Stomach smooth muscle (tissue), 2 donors: ENCODE results near the gene GYS2.

Experiments used
- H3K27ac ChIP-seq: one replicate; pipeline ENCODE4 v1.7.0; 2013; ENCODE audit warnings: mild to moderate bottlenecking, low read length, inconsistent platforms
- H3K27me3 ChIP-seq, 2 donors: one replicate each; pipeline ENCODE4 v1.7.0; 2013; ENCODE audit warnings: low read length in 2 of 2; ENCODE audit not compliant: insufficient read depth in 2 of 2, control insufficient read depth in 1 of 2
- H3K36me3 ChIP-seq, 2 donors: one replicate each; pipeline ENCODE4 v1.7.0; 2013; ENCODE audit warnings: low read length in 2 of 2; ENCODE audit not compliant: control insufficient read depth in 2 of 2, insufficient read depth in 2 of 2
- H3K4me1 ChIP-seq: one replicate; pipeline ENCODE4 v1.7.0; 2013; ENCODE audit warnings: low read length; ENCODE audit not compliant: control insufficient read depth, insufficient read depth
- H3K4me3 ChIP-seq, 2 donors: one replicate each; pipeline ENCODE4 v1.7.0; 2013; ENCODE audit warnings: low read length in 2 of 2
- H3K9ac ChIP-seq, 2 donors: one replicate each; pipeline ENCODE4 v1.7.0; 2013; ENCODE audit warnings: low read length in 2 of 2, mild to moderate bottlenecking in 1 of 2
- H3K9me3 ChIP-seq, 2 donors: one replicate each; pipeline ENCODE4 v1.7.0; 2013; ENCODE audit warnings: low read length in 2 of 2; ENCODE audit not compliant: control insufficient read depth in 2 of 2
- donor health status: healthy.
- donor health status: Pancreatic carcinoma.

GYS2 gene

GRCh38 chr12:21558100-21558679, 46.5 kb downstream of the GYS2 start:
- Histone ChIP-seq H3K36me3 (no peaks in the 10 kb centered on the region), H3K9ac (no peak overlapping the region), H3K4me3 (no peak overlapping the region), H3K27ac (no peak overlapping the region), H3K9me3 (no peaks in the 10 kb centered on the region), H3K4me1 (no peaks in the 10 kb centered on the region), H3K27me3 (no peaks in the 10 kb centered on the region)

GRCh38 chr12:21553329-21553675, 51.3 kb downstream of the GYS2 start:
- Histone ChIP-seq H3K4me1 (no peaks in the 10 kb centered on the region), H3K27me3 (no peaks in the 10 kb centered on the region), H3K36me3 (no peaks in the 10 kb centered on the region), H3K27ac (no peak overlapping the region), H3K4me3 (no peak overlapping the region), H3K9me3 (no peaks in the 10 kb centered on the region), H3K9ac (no peak overlapping the region)

- H3K36me3 ChIP-seq: no peaks in the 10 kb centered on the region
- no peak overlapping the region for H3K4me3 ChIP-seq
- no peaks in the 10 kb centered on the region for H3K27me3 ChIP-seq
- no peaks in the 10 kb centered on the region for H3K4me1 ChIP-seq
- H3K9me3 ChIP-seq: no peaks in the 10 kb centered on the region
- H3K9ac ChIP-seq: no peak overlapping the region
- H3K27ac ChIP-seq: no peak overlapping the region
Observed at GRCh38 chr12:21552635-21553328, 51.9 kb downstream of the GYS2 start.

GRCh38 chr12:21551841-21552465, 52.7 kb downstream of the GYS2 start:
- H3K4me1 ChIP-seq: no peaks in the 10 kb centered on the region
- H3K36me3 ChIP-seq: no peaks in the 10 kb centered on the region
- no peaks in the 10 kb centered on the region for H3K9me3 ChIP-seq
- no peak overlapping the region for H3K9ac ChIP-seq
- no peak overlapping the region for H3K27ac ChIP-seq
- no peaks in the 10 kb centered on the region for H3K27me3 ChIP-seq
- peak overlapping the region; percentile 23 to 35 for H3K4me3 ChIP-seq

- Histone ChIP-seq H3K4me3 (no peak overlapping the region), H3K9ac (no peak overlapping the region), H3K27me3 (no peaks in the 10 kb centered on the region), H3K36me3 (no peaks in the 10 kb centered on the region), H3K4me1 (no peaks in the 10 kb centered on the region), H3K9me3 (no peaks in the 10 kb centered on the region), H3K27ac (no peak overlapping the region)
Observed at GRCh38 chr12:21547437-21547836, 57.2 kb downstream of the GYS2 start.

- no peak overlapping the region for H3K27ac ChIP-seq
- no peak overlapping the region for H3K4me3 ChIP-seq
- H3K4me1 ChIP-seq: no peaks in the 10 kb centered on the region
- H3K9me3 ChIP-seq: no peaks in the 10 kb centered on the region
- no peaks in the 10 kb centered on the region for H3K36me3 ChIP-seq
- no peak overlapping the region for H3K9ac ChIP-seq
- no peaks in the 10 kb centered on the region for H3K27me3 ChIP-seq
Observed at GRCh38 chr12:21546716-21547115, 57.9 kb downstream of the GYS2 start.

- Histone ChIP-seq H3K9ac (no peak overlapping the region), H3K4me1 (no peaks in the 10 kb centered on the region), H3K4me3 (no peak overlapping the region), H3K36me3 (no peaks in the 10 kb centered on the region), H3K27me3 (no peaks in the 10 kb centered on the region), H3K27ac (no peak overlapping the region), H3K9me3 (no peaks in the 10 kb centered on the region)
Observed at GRCh38 chr12:21545557-21545956, 59.1 kb downstream of the GYS2 start.

GRCh38 chr12:21543151-21543550, 61.5 kb downstream of the GYS2 start:
- no peaks in the 10 kb centered on the region for H3K4me1 ChIP-seq
- H3K9ac ChIP-seq: no peak overlapping the region
- no peaks in the 10 kb centered on the region for H3K27me3 ChIP-seq
- no peaks in the 10 kb centered on the region for H3K9me3 ChIP-seq
- no peaks in the 10 kb centered on the region for H3K36me3 ChIP-seq
- no peak overlapping the region for H3K4me3 ChIP-seq
- H3K27ac ChIP-seq: no peak overlapping the region

- Histone ChIP-seq H3K4me3 (no peak overlapping the region), H3K4me1 (no peaks in the 10 kb centered on the region)
Observed at GRCh38 chr12:21542403-21542802, 62.2 kb downstream of the GYS2 start.

GRCh38 chr12:21541773-21542172, 62.9 kb downstream of the GYS2 start:
- H3K4me1 ChIP-seq: no peaks in the 10 kb centered on the region
- no peaks in the 10 kb centered on the region for H3K27me3 ChIP-seq
- no peaks in the 10 kb centered on the region for H3K9me3 ChIP-seq
- H3K9ac ChIP-seq: no peak overlapping the region
- no peak overlapping the region for H3K4me3 ChIP-seq
- no peak overlapping the region for H3K27ac ChIP-seq
- no peaks in the 10 kb centered on the region for H3K36me3 ChIP-seq

More at GRCh38 chr12:21542403-21542802, 62.2 kb downstream of the GYS2 start:
- Histone ChIP-seq H3K9ac (no peak overlapping the region), H3K27me3 (no peaks in the 10 kb centered on the region), H3K36me3 (no peaks in the 10 kb centered on the region), H3K9me3 (no peaks in the 10 kb centered on the region), H3K27ac (no peak overlapping the region)

GRCh38 chr12:21539797-21540196, 64.8 kb downstream of the GYS2 start:
- no peak overlapping the region for H3K9ac ChIP-seq
- no peaks in the 10 kb centered on the region for H3K4me1 ChIP-seq
- H3K36me3 ChIP-seq: no peaks in the 10 kb centered on the region

More at GRCh38 chr12:21539797-21540196, 64.8 kb downstream of the GYS2 start:
- H3K9me3 ChIP-seq: no peaks in the 10 kb centered on the region
- no peak overlapping the region for H3K4me3 ChIP-seq
- H3K27ac ChIP-seq: no peak overlapping the region
- H3K27me3 ChIP-seq: no peaks in the 10 kb centered on the region
